H7 (cell line): ENCODE data around the gene KIAA0513. TPM values are rescaled to one million over a fixed set of nuclear protein-coding genes. Genes with fewer than 3 reads are reported as not detected.

ENCODE experiments used
- DNase-seq: peaks from one replicate; pipeline ENCODE4 v3.0.0; 2012
- H3K27me3 ChIP-seq: 2 replicates; pipeline ENCODE4 v1.6.0; 2011; ENCODE audit warnings: mild to moderate bottlenecking, low read length; ENCODE audit not compliant: control insufficient read depth, insufficient read depth
- H3K36me3 ChIP-seq: replicated peaks from 2 replicates; pipeline ENCODE4 v1.5.1; 2011; ENCODE audit warnings: low read length; ENCODE audit not compliant: control insufficient read depth, insufficient read depth
- H3K4me3 ChIP-seq: 2 replicates; pipeline ENCODE4 v1.5.1; 2011; ENCODE audit warnings: low read depth, mild to moderate bottlenecking, control low read depth, low read length, moderate library complexity; ENCODE audit not compliant: insufficient read depth
- total RNA-seq: library from RNA; depleted of rRNA; stranded (reverse); fragments of >200 nt; shearing (Covaris generic); gene quantifications from 2 replicates; pipeline ENCODE4 v1.2.3, GENCODE V29; 2014

Gene KIAA0513
- total RNA-seq, 1 experiment from 2014 or later, result 5.1 TPM

DNA sequence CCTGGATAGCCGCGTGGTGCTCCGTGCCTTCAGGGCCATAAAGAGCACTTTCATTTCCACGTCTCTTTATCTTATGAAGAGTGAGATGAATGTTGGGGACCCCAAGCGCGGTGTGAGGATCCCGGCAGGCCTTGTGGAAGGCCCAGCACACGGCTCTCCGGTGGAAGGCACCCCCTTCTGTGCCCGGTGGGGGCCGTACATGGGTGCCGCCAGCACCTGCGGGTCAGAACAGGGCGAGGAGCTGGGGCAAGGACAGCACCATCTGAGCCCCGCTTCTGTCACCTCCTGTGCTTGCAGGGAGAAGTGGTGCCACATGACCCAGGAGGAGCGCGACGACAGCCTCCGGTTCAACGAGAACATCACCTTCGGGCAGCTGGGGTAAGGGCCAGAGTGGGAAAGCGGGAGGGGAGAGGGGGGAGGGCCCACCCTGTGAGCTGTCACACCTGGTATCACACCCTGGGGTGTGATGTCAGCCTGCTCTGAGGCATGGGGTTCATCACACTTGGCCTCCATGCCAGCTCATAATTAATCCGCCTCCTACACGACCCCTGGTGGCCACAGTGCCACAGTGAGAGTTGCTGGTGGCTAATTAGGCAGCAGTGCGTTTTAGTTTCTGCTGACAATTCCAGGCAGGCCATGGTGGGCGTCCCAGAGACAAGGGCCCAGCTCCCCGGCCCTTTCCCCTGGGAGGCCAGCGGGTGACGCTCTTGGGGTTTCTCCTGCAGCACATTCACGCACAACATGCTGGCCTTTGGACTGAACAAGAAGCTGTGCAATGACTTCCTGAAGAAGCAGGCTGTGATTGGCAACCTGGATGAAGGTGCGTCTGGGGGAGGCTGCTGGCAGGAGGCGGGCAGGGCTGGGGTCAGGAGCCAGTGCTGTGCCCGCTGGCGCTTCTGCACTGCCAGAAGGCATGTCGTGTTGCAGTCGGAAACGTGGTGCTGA is 59.0 kb downstream of the KIAA0513 start:
- Histone ChIP-seq H3K36me3 (no peaks in the 10 kb centered on the region), H3K27me3 (peaks cover 23% of the 10 kb centered on the region), H3K4me3 (no peak overlapping the region)
- DNase-seq, result peak; percentile 95

- no peak for DNase-seq
- Histone ChIP-seq H3K36me3 (no peaks in the 10 kb centered on the region), H3K27me3 (peaks cover 10% of the 10 kb centered on the region), H3K4me3 (no peak overlapping the region)
Measured at GRCh38 chr16:85087899-85088569, 60.4 kb downstream of the KIAA0513 start.

DNA sequence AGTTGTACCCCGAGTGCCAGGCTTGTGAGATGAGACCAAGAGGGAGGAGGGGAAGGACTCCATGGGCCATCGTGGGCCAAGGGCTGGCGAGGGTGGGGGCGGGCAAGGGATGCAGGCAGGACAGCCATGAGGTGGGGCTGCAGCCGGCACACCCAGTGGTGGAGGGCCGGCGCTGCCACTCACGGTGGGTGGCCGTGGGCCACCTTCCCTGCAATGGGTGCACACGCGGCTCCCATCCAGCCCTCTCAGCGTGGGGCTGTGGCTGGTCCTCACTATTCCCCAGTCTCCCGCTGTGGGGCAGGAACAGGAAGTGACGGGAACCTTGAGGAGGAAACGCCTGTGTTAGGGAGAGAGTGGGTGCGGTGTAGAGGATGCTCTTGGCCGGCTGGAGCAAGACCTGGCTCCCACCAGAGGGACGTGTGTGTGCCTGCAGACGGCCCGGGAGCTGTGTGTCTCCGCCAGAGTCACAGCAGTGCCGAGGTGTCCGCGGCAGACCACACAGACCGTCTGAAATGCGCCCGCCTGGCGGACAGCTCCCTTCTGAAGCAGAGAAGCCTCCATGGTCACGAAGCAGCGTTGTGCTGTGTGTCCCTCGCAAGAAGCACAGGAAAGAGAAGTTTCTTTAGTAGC is 61.1 kb downstream of the KIAA0513 start:
- no peak overlapping the region for H3K4me3 ChIP-seq
- H3K27me3 ChIP-seq, result peaks cover 10% of the 10 kb centered on the region
- no peaks in the 10 kb centered on the region for H3K36me3 ChIP-seq
- peak; percentile 56 for DNase-seq

- H3K36me3 ChIP-seq, result no peaks in the 10 kb centered on the region
- no peak overlapping the region for H3K4me3 ChIP-seq
- peak; percentile 55 for DNase-seq
- H3K27me3 ChIP-seq, result peaks cover 10% of the 10 kb centered on the region
Measured at GRCh38 chr16:85089525-85089924, 61.9 kb downstream of the KIAA0513 start.

DNA sequence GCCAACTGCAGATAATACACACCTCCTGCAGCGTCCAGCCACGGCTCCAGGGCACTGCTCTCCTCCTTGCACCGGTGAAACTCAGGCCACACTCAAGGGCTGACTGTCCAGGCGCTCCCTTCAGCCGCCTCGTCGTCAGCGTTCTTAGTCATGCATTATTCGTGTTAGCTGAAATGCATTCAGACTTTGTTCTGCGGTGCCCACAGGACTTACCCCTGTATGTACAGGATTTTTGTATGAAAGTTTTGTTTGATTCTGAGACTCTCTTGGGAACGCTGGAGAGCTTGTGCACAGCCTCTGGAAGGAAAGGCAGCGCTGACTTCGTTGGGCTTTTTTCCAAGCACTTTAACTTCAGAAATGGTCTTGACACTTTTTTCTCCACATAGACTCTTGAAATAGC is 62.6 kb downstream of the KIAA0513 start:
- no peak for DNase-seq
- Histone ChIP-seq H3K36me3 (no peaks in the 10 kb centered on the region), H3K27me3 (peaks cover 6% of the 10 kb centered on the region; the same call in 1 of the 2 replicates), H3K4me3 (no peak overlapping the region)

DNA sequence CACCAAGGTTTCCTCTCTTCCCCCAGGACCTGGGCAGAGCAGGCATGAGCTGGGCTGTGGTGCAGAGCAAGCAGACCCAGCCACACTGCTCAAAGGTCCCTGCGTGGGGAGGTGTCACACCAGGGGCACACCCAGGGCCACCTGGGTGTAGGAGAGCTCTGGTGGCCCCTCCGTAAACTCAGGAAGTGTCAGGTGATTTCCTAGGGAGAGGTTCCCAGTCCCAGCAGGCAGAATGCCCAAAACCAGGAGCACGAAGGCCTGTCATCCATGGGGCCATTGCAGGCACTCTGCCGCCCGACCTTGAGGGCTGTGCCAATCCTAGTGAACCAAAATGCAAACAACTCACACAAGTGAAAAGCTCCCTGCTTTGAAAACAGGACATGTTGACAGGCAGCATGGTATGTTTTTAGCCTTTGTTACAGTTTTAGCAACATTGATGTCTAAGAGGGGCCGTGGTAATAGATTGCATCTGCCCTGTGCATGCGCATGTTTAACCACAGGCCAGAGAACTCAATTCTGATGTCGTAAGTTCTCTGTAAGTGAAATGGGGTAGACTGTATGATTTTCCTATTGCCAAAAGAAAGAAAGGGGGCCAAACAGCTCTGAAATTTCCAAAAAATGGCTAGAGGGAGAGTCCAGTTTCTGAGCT is 63.4 kb downstream of the KIAA0513 start:
- H3K4me3 ChIP-seq, result no peak overlapping the region
- H3K27me3 ChIP-seq, result no peaks in the 10 kb centered on the region; the same call in 1 of the 2 replicates
- DNase-seq, result peak; percentile 53
- no peaks in the 10 kb centered on the region for H3K36me3 ChIP-seq

DNA sequence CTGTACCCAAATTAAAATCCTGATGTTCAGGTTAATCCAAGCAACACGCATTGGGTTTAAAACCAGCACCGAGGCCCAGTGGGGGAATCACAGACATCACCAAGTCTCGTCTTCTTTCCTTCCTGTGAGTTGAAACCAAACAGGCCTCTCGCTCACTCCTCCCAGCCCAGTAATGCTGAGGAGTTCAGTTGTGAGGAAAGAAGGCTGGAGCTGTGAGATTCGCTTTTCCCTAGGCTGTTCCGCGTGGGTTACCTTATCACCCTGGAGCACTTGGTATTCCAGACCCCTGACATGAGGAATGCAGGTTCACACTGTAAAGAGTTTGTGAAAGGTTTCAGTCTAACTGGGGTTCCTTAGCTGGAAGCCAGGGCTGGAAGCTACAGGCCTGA is 63.9 kb downstream of the KIAA0513 start:
- Histone ChIP-seq H3K36me3 (no peaks in the 10 kb centered on the region), H3K27me3 (no peaks in the 10 kb centered on the region), H3K4me3 (no peak overlapping the region)
- DNase-seq, result peak; percentile 54

DNA sequence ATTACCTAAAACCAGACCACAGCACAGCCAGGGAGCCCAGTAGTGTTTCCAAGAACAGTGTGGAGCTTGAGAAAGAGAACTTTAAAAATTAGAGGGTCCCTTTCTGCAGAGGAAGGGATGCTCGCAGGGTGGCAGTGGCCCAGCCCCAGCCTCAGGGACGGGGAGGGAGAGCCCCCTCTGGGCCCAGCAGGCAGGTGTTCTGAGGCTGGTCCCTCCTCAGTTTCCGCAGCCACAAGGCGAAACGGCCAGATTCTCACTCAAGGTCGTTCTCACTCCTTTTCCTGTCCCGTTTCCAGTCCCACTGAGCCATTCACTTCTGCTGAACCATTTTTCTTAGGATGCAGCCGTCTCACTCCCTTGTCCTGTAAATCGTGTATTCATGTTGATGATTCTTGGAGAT is 64.7 kb downstream of the KIAA0513 start:
- no peaks in the 10 kb centered on the region for H3K36me3 ChIP-seq
- no peaks in the 10 kb centered on the region for H3K27me3 ChIP-seq
- DNase-seq, result peak; percentile 61
- no peak overlapping the region for H3K4me3 ChIP-seq

DNA sequence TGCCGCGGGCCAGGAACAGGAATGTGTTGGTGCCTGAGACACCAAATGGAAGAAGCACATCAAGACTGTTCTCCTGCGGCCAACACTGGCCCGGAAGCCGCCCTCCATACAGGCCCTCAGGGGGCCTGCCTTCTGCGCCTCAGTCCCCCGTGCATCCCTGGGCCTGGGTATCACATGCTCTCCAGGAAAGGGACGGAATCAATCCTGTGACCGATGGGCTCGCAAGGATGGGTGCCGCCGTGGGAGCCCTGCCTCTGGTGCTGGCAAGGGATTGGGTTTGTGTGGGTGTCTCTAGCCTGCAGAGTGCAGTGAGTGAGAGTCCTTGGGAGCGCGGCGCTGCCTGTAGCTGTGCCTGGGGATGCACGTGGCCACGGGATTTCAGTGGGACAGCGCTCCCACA is 65.3 kb downstream of the KIAA0513 start:
- DNase-seq, result peak; percentile 67
- H3K36me3 ChIP-seq, result no peaks in the 10 kb centered on the region
- no peaks in the 10 kb centered on the region for H3K27me3 ChIP-seq
- no peak overlapping the region for H3K4me3 ChIP-seq

DNA sequence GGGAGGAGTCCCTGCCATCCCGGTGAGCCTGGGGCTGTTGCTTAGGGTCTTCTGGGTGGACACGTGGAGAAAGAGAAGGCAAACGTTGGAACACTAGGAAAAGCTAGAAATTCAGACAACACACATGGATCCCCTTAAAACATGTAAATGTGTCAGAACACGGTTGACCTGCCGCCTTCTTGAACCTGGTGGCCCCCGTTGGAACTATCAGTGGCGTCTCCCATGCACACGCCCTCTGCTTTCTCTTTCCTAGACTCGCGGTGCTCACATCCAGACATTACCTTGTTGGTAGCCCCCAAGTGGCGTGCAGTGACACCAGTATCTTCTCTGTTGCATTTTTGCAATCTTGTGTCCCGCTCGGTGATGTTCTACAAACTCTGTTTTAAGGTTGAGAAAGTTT is 66.1 kb downstream of the KIAA0513 start:
- Histone ChIP-seq H3K4me3 (no peak overlapping the region), H3K36me3 (no peaks in the 10 kb centered on the region), H3K27me3 (no peaks in the 10 kb centered on the region)
- peak; percentile 67 for DNase-seq

GRCh38 chr16:85094176-85094805 is 66.7 kb downstream of the KIAA0513 start:
- Histone ChIP-seq H3K36me3 (no peaks in the 10 kb centered on the region), H3K4me3 (no peak overlapping the region), H3K27me3 (no peaks in the 10 kb centered on the region)
- peak; percentile 44 for DNase-seq

- peak; percentile 61 for DNase-seq
- no peak overlapping the region for H3K4me3 ChIP-seq
- H3K27me3 ChIP-seq, result no peaks in the 10 kb centered on the region
- H3K36me3 ChIP-seq, result no peaks in the 10 kb centered on the region
Measured at GRCh38 chr16:85094812-85095211, 67.2 kb downstream of the KIAA0513 start.

- no peaks in the 10 kb centered on the region for H3K36me3 ChIP-seq
- no peaks in the 10 kb centered on the region for H3K27me3 ChIP-seq
- H3K4me3 ChIP-seq, result no peak overlapping the region
- DNase-seq, result peak; percentile 62
Measured at GRCh38 chr16:85096921-85097320, 69.3 kb downstream of the KIAA0513 start.

- H3K4me3 ChIP-seq, result no peak overlapping the region
- no peak for DNase-seq
- no peaks in the 10 kb centered on the region for H3K36me3 ChIP-seq
- no peaks in the 10 kb centered on the region for H3K27me3 ChIP-seq
Measured at GRCh38 chr16:85098565-85098964, 71.0 kb downstream of the KIAA0513 start.
